Renal cortex interstitium (tissue), 11 donors: ENCODE data around the gene IGSF8. TPM values are rescaled to one million over a fixed set of nuclear protein-coding genes. Genes with fewer than 3 reads are reported as not detected.
"Not testable (repeated sequence)": the region's sequence is repeated elsewhere in the genome, so short reads cannot be mapped to it uniquely, and the experiment has no call there.

Experiments
- DNase-seq, 11 donors: peaks; one replicate each; pipeline ENCODE4 v3.0.0-alpha.2; 2013; ENCODE audit warnings: low read depth in 9 of 11, low spot score in 4 of 11; ENCODE audit errors: extremely low read depth in 1 of 11
- polyA plus RNA-seq, 3 donors: library from polyadenylated mRNA; unstranded; fragments of 120-200 nt; gene quantifications; one replicate each; pipeline ENCODE4 v1.2.1, GENCODE V29; 2013; ENCODE audit not compliant: insufficient read length in 3 of 3

The IGSF8 gene
- polyA plus RNA-seq, 3 donors: 26.0 to 40.5 (median 37.1) TPM

- DNase-seq: no peak
Observed at GRCh38 chr1:160113407-160113806, 15.0 kb upstream of the IGSF8 start.

- no peak for DNase-seq
Observed at GRCh38 chr1:160112357-160112756, 13.9 kb upstream of the IGSF8 start.

DNA sequence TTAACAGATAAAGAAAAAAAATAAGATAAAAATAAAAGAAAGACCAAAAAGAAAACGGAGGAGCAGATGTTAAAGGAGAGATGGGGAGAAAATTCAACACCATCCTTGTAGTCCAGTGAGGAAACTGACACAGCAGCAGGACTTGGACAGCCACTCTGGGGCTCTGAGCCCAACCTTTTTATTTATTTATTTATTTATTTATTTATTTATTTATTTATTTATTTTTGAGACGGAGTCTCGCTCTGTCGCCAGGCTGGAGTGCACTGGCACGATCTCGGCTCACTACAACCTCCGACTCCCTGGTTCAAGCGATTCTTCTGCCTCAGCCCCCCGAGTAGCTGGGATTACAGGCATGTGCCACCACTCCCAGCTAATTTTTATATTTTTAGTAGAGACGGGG, 13.0 kb upstream of the IGSF8 start:
- DNase-seq: not testable (repeated sequence)

DNA sequence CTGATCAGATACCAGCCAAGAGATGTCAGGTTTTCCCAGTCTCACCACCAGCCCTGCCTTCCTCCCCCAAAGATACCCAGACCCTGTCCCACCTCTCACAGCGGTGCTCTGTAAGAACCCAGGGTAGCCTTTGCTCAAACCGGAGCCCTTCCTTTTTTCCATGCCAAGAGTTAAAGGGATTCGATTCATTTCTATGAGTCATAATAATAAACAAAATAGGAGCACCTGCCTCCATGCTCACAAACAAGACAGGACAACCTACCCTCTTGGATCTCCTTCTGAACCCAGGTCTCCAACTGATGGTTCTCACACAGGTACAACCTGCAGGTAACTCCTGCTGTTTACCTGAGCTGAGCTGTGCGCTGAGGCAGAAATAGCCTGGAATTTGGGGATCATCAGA, 11.3 kb upstream of the IGSF8 start:
- DNase-seq: no peak

DNA sequence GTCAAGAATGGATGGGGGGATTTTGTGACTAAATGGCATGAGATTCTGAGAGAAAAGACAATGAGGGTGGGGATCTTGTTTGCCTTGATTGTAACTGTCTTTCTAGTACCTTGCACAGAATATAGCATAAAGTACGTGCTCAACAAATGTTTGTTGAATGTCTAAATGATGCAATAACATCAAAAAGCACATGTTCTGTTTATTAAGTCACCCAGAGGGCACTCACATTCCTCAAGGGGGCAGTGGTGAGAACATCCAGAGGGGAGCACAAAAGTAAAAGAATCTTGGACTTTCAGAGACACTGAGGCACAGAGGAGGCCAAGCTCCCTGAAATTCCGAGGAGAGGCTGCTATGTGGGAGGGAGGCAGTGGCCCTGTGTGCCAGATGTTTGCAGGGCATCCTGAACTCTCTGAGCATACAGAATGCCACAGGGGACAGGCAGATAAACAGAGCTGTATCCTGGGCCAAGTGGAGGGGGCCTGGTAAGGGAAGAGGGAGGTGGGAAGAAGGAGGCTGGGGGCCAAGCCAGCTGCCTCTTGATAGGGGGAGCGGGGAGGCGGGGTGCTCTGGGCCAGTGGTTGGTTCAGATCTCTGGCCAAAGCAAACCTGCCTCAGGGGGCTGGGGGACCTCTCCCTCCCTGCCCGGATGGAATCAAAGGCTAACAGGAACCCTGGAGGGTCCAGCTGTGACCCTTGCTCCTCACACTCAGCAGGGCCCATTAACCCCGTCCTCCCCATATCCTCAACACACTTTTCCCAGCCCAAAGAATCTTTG, 10.7 kb upstream of the IGSF8 start:
- DNase-seq: peak in 1 of 11 donors; percentile 56

DNA sequence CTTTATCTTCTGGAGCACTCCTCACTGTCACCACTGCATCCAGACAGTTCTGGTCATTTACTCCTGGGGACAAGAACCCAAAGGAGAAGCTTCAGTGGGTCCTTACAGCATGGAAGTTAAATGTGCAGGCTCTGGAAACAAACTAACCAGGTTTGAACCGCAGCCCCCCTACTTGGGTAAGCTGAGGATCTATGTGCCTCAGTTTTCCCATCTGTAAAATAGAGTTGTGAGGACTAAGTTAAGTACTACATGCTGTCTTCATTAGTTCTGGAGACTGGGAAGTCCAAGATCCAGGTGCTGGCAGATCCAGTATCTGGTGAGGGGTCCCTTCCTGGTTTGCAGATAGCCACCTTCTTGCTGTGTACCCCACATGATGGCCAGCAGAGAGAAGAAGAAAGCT, 9.1 kb upstream of the IGSF8 start:
- no peak for DNase-seq

- DNase-seq: no peak
Observed at GRCh38 chr1:160105155-160105554, 6.7 kb upstream of the IGSF8 start.

DNA sequence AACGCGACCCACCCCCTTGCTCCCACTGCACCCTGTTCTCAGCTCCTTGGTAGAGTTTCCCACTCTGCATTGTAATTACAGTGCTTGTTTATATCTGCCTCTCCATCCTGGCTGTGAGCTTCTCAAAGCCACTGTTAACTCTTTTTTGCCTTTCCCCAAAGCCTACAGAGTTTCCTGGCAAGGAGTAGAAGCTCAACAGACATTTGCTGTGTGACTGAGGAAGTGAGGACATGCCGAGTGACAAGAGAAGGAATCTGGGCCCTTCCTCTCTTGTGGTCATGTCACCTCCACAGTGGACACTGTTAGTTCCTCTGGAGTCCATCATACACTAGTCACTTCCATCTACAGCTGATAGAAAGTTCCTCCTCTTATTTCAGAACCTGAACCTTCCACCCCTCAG, 6.1 kb upstream of the IGSF8 start:
- DNase-seq: no peak

DNA sequence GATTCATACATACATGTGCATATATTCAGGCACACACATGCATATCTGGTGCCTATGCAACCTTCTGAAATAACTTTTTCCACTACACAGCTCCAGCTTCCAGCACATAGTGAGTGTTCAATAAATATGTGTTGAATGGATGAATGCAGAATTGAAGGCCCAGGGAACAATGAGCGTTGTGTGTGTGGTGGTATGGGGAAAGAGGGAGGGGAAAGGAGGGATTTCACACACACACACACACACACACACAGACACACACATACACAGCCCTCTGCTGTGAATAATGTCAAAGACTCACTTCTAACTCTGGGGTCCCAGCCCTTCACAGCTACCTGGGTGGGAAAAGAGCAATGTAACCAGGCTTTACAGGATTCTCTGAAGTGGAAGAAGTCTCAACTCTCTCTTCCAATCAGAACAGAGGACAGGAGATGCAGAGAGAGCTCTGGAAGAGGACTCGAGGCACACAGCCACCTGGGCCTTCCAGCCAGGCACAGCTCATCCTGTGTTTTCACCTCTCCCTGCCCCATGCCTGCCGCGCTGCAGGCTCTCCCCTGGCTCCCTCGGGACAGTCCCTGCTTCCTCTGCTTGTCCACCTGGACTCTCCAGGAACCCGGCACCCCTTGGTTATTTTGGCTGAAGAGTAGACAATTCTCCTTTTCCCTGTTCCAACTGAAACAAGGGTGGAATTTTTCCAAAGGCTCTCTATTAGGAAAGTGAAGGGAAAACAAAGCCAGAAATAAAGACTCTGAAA, 5.4 kb upstream of the IGSF8 start:
- DNase-seq: no peak

DNA sequence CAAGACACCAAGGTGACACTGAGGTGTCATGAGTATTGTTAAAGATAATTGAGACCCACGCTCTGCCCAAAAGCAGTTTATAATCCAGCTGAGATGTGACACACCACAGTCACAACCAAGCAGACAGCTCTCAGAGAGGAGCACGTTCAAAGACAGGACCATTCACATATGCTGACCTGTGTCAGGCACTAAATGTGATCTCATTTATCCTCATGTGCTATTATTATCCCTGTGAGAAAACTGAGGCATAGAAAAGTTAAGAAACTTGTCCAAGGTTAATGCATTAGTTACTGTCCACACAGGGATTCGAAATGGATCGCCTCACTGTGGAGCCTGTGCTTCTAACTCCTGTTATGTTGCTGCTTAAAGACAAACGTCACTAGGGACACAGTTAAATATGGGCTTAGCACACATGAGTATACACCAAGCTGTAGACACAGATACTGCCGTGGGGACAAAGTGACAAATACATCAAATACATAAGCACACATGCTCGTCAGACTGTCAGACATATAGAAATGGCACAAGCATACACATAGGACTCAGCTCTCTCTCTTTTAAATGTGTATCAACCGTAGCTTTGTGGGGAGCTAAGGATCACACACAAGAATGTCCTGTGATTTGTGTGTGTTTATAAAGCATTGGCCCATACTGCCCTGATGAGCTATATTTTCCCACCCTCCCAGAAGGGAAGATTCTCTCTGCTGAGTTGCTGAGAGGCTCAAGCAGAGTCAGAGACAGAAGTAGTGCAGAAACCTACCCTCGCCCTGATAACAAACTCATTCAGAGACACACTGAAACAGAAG, 3.5 kb upstream of the IGSF8 start:
- DNase-seq: no peak

DNA sequence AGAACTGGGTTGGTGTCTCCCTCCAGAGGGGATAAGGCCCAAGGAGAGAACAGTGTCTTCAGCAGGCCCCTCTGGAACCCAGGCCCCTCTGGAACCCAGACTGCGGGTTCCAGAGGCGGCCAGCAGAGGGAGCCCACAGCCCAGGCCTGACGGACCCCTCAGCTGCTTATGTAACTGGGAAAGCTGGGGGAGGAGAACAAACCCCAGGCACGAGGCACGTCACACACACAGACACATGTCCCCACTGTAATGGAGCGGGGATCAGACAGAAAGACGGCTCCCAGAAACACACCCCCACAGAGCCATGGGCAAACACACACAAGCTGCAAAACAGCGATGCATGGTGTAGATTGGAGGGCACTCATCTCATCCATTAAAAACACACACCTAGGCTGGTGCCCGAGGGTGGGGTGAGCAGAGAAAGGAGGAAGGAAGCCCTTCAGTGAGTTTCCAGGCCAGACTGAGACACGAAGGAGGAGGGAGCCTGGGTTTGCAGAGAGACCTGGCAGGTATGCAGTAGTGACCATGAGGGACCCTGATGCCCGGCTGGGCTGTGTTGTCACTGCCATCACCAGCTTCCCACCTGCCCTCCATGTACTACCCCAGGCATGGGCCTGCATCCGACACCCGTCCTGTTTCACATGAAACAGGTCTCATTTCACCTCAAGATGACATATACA, 2.8 kb upstream of the IGSF8 start:
- DNase-seq: peak in 8 of 11 donors; percentile 65 to 82 (median 70)

DNA sequence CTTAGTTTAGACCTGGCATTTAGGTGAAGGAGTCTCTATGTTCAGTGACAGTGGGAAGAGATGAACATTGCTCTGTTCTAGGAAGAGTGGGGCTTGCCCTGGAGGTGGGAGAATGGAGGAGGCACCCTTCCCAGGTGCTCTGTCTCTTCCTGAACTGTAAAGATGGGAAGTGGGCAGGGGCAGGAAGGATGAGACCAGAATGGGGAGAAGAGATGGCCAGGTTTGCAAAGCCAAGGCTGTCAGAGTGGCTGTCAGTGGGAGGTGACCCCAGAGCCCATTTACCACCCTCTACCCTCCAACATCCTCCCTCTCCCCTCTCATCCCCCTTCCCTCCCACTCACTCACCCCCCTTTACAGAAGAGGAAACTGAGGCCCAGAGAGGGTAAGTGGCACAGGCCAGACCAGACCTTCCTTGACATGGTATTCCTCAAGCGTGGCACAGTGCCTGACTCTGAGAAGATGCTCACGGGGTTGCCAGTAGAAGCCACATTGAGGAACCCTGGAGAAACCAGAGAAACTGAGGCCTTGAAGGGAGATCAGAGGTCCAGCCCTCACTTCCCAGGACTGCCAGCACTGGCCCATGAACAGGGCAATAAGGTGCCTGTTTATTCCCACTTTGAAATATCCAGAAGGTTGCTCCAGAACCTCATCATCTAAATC, 1.4 kb upstream of the IGSF8 start:
- no peak for DNase-seq

DNA sequence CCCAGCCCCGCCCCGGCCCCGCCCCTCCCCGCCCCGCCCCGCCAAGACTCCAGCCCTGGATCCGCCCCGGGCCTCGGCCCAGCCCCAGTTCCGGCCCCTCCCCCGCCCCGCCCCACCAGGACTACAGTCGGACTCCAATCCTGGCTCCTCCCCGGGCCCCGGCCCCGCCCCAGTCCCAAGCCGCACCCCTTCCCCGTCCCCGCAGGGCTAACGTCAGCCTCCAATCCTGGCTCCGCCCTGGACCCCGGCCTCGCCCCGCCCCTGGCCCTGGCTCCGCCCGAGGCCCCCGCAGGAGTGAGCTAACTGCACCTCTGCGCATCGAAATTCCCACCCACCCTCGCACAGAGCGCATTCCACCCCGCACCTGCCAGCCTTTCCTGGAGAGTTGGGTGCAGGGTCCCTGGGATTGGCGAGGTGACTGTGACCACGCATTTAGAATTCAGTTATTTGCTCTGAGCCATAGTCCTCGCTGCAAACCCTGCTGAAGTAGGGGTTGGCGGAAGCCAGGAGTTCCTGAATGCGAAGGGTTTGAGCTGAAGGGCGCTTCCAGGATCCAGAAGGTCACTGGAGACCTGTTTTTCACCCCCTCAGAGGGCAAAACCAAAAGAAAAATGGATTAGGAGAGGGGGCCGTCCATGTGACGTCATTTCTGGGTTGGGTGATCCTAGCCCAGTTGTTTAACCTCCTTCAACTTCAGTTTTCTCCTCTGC, 588 bp upstream of the IGSF8 start:
- DNase-seq: peak; percentile 78 to 95 (median 92)

DNA sequence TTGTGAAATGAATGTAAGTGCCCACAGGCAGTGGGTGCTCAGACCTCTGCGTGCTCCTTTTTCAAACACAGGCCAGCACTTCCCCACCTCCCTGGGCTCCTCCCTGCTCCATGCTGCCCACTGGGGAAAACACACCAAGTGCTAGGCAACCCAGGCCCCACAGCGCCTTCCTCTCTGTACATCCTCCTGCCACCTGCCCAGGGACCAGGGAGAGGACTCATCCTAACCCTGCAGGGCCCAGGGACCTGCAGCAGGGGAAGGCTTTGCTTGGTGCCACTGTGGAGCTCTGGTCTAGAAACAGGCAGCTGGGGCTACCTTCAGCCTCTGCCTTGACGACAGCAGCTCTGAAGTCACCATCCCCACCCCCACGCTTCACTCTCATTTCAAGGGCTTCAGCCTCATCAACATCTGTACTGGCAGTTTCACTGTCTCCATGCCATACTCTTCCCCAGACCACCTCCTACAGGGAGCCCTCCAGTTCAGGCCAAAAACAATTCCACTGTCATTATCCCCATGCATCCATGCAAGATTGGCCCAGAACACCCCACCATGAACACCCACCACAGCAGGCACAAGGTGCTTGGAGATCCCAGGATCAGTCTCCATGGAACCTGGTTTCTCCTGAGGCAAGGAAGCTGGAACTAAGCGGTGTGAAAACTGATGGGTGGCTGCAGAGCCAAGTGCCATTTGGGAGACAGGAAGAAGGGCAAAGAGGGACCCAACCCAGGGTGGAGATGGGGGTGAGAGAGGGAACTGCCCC, 1.1 kb downstream of the IGSF8 start:
- no peak for DNase-seq

DNA sequence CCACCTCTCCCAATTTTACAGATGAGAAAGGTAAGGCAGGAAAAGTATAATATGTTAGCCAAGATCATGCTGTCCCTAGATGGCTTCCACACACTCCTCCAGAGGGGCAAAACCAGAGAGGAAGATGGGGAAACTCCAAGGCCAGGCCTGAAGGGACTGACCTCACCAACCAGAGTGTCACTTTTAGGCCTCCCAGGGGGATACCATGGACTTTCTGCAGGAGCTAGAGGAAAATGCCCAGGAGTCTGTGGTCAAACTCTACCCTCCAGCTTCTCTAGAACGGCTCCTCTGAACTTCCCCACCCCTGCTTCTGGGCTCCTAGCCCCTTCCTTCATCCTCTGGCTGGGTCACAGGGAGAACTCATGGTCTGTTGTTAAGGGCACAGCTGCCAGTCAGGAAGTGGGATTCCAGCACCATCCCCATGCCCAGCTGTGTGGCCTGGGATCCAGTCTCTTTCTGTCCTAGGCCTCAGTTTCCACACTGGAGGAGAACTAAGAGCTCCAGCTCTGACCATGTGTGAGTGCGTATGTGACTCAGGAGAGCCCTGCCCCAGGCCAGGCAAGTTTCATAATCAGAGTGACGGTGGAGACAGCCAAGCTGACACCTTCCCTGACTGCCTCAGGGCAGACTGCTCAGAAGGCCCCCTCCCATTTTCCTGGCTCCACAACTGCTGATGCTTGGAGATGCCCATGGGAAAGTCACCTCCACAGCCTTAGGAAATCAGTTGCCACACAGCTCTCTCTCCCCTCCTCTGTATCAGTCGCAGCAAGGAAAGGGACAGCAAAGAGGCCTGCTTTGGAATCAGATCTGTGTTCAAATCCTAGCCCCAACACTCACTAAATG, 1.9 kb downstream of the IGSF8 start:
- DNase-seq: no peak

GRCh38 chr1:160095382-160096105, 2.9 kb downstream of the IGSF8 start:
- no peak for DNase-seq
